ENCODE results near the gene RFLNA.

RFLNA gene

GRCh38 chr12:124294780-124295341, at the start of gene RFLNA:
Gene RFLNA, plus strand, starts transcription at chr12:124295093. Its CDS starts 337 bp downstream, at chr12:124295430.
- DNase-seq, result no peak

DNA sequence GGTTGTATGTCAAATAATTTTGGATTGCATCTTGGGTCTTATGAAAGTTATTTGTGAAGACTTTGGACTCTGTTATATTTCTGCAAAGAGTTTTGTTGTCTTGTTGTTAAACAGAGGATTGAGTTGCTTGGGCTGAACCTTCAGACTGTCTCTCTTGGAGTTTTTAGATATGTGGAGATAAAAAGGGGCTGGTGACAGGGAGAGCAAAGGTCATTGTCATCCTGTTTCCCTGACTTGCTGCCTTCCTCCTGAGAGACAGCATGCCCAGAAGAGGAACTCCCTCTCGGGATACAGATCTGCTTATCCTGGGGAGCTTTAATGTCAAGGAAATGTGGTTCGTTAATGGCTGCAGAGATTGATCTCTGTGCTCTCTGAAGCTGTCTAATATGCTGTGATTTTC, 47.6 kb upstream of the RFLNA start:
- DNase-seq, result no peak

- DNase-seq, result no peak
These were observed 45.7 kb upstream of the RFLNA start for GRCh38 chr12:124248941-124249825.

DNA sequence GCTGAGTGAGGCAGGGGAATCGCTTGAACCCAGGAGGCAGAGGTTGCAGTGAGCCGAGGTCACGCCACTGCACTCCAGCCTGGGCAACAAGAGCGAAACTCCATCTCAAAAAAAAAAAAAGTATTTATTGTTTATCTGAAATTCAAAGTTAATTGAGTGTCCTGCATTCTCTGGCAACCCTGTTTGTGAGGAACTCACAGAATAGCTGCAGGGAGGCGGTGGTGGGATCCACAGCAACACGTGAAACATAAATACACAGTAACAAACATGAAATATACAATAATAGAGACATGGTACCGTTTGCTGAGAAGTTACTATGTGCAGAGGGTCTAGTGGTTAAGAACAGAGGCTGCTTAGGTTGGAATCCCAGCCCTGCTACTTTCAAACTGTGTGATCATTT, 43.7 kb upstream of the RFLNA start:
- no peak for DNase-seq

- DNase-seq, result no peak
These were observed 41.9 kb upstream of the RFLNA start for GRCh38 chr12:124252964-124253363.

- DNase-seq, result no peak
These were observed 40.8 kb upstream of the RFLNA start for GRCh38 chr12:124254126-124254525.

GRCh38 chr12:124259154-124260066, 35.5 kb upstream of the RFLNA start:
- no peak for DNase-seq

GRCh38 chr12:124261885-124262284, 33.0 kb upstream of the RFLNA start:
- no peak for DNase-seq

DNA sequence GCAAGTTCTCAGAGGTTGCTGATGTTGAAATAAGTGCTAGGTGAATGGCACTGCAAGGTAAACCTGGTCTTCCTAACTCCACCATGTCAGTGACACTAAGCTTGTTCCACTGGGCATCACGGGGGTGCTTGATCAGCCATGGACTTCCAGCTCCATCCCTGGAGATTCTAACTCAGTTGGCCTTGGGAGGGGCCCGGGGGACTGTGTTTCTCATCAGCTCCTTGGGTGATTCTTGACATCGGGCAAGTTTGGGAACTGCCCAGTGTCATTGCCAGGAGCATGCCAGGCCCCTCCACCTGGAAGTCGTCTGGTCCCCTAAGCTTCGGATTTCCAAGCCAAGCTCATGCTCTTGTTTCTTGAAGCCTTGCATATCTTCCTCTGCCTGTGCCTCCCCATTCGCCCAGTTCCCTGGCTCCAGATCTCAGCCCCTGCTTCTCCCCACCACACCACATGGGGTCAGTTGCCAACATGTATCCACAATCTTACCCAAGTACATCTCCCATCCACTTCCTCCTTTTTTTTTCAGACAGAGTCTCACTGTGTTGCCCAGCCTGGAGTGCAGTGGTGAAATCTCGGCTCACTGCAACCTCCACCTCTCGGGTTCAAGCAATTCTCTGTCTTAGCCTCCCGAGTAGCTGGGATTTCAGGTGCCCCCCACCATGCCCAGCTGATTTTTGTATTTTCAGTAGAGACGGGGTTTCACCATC, 30.7 kb upstream of the RFLNA start:
- DNase-seq, result no peak

GRCh38 chr12:124264879-124265278, 30.0 kb upstream of the RFLNA start:
- DNase-seq, result no peak

- no peak for DNase-seq
These were observed 27.6 kb upstream of the RFLNA start for GRCh38 chr12:124267205-124267778.

DNA sequence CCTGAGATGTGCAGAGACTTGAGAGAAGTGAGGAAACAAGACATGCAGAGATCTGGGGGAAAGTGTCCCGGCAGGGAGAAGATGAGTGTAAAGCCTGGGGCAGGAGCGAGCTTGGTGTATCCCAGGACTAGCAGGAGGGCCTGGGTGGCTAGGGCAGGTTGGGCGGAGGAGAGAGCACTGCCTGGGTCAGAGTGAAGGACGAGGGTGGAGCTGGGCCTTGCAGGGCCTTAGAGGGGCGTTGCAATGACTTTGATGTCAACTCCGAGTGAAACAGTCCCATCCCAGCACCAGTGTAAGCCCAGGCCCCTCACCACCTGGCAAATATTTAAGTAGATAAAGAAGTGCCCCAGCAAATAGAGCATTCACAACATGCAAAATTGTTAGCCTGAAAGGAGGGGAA, 24.2 kb upstream of the RFLNA start:
- DNase-seq, result no peak

GRCh38 chr12:124273630-124274029, 21.3 kb upstream of the RFLNA start:
- no peak for DNase-seq

DNA sequence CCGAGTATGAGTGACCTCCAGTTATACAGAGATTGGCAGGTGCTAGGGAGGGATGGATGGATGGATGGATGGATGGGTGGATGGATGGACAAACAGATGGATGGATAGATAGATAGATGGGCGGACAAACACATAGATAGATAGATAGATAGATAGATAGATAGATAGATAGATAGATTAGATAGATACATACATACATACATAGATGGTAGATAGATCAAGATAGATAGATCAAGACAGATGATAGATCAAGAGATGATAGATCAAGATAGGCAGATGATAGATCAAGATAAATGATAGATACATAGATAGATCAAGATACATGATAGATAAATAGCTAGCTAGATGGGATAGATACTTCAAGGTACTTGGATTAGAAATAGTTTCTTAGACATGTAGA, 18.6 kb upstream of the RFLNA start:
- no peak for DNase-seq

DNA sequence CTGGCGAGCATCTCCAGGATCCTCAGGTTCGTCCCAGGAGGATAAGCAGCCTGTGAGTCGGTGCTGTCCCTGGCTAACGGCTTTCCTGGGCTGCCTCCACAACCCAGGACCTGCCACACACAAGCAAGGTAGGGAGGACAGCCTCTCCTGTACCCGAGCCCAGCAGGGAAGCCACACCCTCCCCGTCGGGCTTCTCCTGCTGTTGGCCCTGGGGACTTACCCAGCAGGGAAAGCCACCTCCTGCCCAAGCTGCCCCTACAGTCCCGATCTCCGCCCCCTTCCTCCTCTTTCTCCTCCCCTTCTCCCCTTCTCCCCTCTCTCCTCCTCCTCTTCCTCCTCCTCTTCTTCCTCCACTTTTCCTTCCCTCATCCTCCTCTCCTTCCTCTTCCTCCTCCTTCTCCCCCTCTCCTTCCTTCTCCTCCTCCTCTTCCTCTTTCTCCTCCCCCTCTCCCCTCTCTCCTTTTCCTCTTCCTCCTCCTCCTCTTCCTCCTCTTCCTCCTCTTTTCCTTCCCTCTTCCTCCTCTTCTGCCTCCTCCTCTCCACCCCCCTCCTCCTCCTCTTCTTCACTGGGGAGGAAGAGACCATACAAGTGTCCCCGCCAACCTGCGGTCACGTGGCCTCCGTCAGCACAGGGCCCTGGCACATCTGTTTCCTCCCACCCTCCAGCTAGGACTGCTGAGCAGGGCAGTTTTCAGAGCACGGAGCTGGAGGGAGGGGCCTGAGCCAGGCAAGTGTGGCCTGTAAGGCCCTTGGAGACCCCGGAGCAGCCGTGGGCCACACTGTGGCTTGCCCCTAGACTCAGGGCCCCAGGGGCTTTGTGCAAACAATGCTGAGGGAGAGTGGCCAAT, 17.3 kb upstream of the RFLNA start:
- no peak for DNase-seq

DNA sequence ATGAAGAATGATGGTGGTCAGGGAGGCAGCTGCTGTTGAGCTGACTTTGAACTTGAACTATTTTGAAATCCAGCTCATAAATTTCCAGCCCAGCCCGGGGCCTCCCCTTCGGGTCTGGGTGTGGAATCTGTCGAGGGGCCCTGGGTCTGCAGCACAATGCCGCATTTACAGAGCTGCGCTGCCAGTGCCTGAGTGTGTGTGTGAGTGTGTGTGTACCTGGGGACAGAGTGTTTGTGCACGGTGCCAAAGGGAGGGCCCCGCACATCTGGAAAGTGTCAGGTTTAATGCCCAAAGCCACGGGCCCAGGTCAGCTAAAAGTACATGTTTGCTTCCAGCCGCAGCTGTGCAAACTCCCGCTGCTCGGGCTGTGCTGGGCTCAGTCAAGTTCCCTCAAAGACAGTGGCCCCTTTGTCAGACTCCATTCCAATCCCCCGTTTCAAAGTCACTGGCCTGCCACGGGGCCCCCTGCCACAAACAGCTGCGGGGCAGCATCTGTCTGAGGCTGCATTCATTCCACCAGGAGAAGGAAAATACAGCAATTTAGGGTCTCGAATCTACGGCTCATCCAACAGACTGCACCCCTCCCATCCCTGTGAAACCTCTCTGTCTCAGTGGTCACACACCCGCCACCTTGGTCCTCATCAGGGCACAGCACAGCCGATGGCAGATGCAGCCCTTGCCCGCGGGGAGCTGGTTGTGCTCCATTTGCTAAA, 16.3 kb upstream of the RFLNA start:
- DNase-seq, result no peak

DNA sequence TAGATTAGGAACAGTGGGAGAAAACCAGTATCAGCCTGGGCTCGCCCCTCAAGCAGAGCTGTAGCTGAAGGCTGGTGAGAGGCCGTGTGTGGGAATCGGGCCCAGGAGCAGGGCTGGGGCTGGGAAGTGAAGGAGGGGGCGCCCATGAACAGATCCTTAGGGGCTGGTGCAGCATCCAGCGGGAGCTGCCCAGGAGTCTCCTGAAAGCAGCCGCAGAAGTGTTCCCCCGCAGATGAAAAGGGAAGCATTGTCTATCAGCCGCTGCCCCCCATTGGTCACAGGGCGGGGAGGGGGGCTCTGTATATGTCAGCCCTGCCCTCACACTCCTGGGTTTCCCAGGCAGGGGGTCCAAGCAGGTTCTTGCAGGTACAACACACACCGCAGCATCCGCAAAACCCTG, 15.6 kb upstream of the RFLNA start:
- DNase-seq, result no peak

DNA sequence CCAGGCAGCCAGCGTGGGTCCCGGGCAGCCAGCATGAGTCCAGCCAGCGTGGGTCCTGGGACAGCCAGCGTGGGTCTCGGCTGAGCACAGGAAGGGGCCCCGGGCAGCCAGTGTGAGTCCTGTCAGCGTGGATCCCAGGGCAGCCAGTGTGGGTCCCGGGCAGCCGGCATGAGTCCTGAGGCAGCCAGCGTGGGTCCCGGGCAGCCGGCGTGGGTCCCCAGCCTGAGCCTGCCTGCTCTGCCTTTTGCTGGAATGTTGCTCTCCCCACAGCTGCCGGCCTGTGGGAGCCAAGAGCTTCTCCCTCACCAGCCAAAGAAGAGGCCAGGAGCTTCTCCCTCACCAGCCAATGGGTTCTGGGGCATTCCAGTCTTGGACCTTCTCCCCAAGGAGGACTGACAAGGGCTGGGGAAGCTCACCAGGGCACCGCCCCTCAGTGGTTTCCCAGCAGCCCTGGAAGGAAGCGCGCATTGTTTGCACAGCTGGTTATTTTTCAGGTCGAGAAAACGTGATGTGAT, 15.0 kb upstream of the RFLNA start:
- no peak for DNase-seq

- no peak for DNase-seq
These were observed 13.6 kb upstream of the RFLNA start for GRCh38 chr12:124281309-124281708.

GRCh38 chr12:124282287-124282686, 12.6 kb upstream of the RFLNA start:
- no peak for DNase-seq

DNA sequence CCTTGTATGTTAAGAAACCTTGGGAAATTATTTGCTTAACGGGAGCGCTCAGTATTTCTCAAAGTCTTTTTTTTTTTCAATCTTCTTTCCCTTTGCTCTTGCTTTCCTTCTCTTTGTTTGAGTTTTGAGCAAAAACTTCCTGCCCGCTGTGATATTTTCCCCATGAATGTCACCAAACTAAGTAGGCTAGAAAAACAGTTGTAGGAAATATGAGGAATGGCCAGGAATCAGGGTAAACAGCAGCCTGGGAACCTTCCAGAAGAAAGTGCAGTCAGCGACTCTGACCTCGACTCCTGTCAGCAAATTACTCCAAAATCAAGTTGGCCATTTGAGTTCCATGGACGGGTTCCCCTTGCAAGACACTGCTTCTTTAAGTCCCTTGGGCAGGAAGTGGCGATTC, 11.6 kb upstream of the RFLNA start:
- no peak for DNase-seq
